Calu3 (cell line): Measurements from ENCODE around the gene CDPF1. TPM values are rescaled to one million over a fixed set of nuclear protein-coding genes. Genes with fewer than 3 reads are reported as not detected.
A peak's percentile ranks its signal among the peaks of the same experiment; 100 is the strongest.

ENCODE experiments used
- BruUV-seq: library from RNA; stranded (reverse); fragments of 400-500 nt; replicated peaks from 2 replicates; lab custom pipeline; 2021; lab: Mats Ljungman, UMichigan
- CTCF ChIA-PET: fragments of 300-600 bp; sonication (Branson Sonifier 250); formaldehyde crosslinking; loops from one replicate; lab custom pipeline; 2022; ENCODE audit warnings: antibody characterized with exemption; lab: Charles Lee
- DNase-seq: peaks from one replicate; pipeline ENCODE4 v3.0.0; 2022
- H3K27ac Mint-ChIP-seq: one replicate; pipeline ENCODE4 v1.8.0; 2022; ENCODE audit warnings: mixed read lengths; ENCODE audit not compliant: unreplicated experiment
- H3K27me3 Mint-ChIP-seq: one replicate; pipeline ENCODE4 v1.8.0; 2022; ENCODE audit warnings: mixed read lengths; ENCODE audit not compliant: unreplicated experiment
- H3K36me3 Mint-ChIP-seq: one replicate; pipeline ENCODE4 v1.8.0; 2022; ENCODE audit warnings: mild to moderate bottlenecking, moderate library complexity, mixed read lengths; ENCODE audit not compliant: insufficient read depth, unreplicated experiment
- H3K4me1 Mint-ChIP-seq: one replicate; pipeline ENCODE4 v1.8.0; 2022; ENCODE audit warnings: mild to moderate bottlenecking, low read depth, mixed read lengths; ENCODE audit not compliant: unreplicated experiment
- H3K4me3 Mint-ChIP-seq: one replicate; pipeline ENCODE4 v1.8.0; 2022; ENCODE audit warnings: mild to moderate bottlenecking, low read depth, moderate library complexity, mixed read lengths; ENCODE audit not compliant: unreplicated experiment
- H3K9me3 Mint-ChIP-seq: one replicate; pipeline ENCODE4 v1.8.0; 2022; ENCODE audit warnings: low read depth, mixed read lengths; ENCODE audit not compliant: unreplicated experiment
- intact Hi-C: fragments of 100-400 bp; cut with micrococcal nuclease; formaldehyde crosslinking; loops from one replicate; pipeline ENCODE4 v1.10.0; 2022; ENCODE audit not compliant: unreplicated experiment
- total RNA-seq: library from RNA; stranded (reverse); gene quantifications from 2 replicates; pipeline ENCODE4 v1.2.3, GENCODE V29; 2022
- TF ChIP-seq, protein P1 (sequence below): fragments of 200-600 bp; IDR thresholded peaks from one replicate; pipeline ENCODE4 v1.8.0; 2022; ENCODE audit warnings: antibody characterized with exemption; ENCODE audit not compliant: unreplicated experiment

Gene CDPF1
- total RNA-seq, 1 experiment from 2014 or later: 10.5 TPM

DNA sequence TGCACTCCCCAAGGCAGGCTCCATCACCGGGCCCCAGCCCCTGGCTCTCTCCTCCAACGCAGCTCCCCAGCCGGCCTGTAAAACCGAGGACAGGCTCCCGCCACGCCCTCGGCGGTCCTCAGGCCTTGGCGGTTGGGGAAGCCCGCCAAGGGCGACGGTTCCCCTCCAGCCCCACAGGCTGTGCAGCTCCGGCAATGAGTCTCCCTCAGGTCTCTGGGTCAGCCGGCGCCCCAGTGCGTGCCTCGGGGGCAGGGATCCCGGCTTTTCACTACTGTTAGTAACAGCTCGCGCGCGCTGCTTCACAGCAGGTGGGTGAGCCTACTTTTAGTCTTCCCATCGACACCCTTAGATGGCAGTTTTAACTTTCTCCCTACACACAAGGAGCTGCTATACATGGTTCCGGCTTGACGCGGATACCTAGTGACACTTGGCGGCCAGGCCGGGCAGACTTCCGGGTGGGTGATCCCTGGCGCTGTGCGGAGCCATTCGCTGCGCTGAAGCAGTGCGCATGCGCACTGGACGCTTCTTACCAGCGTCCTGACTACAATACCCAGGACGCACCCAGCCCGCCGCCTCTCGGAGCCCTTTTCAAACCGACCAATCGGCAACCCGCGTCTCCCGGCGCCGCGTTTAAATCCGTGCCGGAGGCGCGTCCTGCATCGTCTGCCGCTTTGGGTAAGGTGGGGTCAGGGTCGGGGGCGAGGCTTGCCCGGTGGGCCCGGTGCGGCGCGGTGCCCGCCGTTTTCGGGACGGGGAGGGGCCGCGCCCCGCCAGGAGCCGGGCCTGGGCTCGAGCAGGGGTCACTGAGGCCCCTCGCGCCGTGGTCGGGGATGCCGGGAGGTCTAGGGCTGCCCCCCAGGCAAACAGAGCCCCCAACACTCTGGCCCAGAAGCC is 46.4 kb upstream of the CDPF1 start, which contains the start of gene GTSE1:
Gene GTSE1 (plus strand): TSS at position 614 of the 894 bp plus-strand sequence. CDS start 531 bp downstream, outside the sequence.
- Mint-ChIP-seq H3K4me1 (peaks cover 27% of the 10 kb centered on the region), H3K27me3 (no peaks in the 10 kb centered on the region), H3K27ac (peak within 1 kb of the TSS; percentile 92), H3K36me3 (peaks cover 54% of the 10 kb centered on the region), H3K4me3 (peak within 1 kb of the TSS; percentile 98), H3K9me3 (peaks cover 3% of the 10 kb centered on the region)
- CTCF ChIA-PET: interaction anchor here (0.8 to 1.6 kb wide), 5 partner anchors 11 to 313 kb away, joined by 3 to 8 read pairs (median 4); no protein-coding TSS in a partner anchor
- DNase-seq: peak; percentile 96
- TF ChIP-seq, protein P1, sequence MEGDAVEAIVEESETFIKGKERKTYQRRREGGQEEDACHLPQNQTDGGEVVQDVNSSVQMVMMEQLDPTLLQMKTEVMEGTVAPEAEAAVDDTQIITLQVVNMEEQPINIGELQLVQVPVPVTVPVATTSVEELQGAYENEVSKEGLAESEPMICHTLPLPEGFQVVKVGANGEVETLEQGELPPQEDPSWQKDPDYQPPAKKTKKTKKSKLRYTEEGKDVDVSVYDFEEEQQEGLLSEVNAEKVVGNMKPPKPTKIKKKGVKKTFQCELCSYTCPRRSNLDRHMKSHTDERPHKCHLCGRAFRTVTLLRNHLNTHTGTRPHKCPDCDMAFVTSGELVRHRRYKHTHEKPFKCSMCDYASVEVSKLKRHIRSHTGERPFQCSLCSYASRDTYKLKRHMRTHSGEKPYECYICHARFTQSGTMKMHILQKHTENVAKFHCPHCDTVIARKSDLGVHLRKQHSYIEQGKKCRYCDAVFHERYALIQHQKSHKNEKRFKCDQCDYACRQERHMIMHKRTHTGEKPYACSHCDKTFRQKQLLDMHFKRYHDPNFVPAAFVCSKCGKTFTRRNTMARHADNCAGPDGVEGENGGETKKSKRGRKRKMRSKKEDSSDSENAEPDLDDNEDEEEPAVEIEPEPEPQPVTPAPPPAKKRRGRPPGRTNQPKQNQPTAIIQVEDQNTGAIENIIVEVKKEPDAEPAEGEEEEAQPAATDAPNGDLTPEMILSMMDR: no peak
- no TSS peak for BruUV-seq
- intact Hi-C loops: no loop called here

DNA sequence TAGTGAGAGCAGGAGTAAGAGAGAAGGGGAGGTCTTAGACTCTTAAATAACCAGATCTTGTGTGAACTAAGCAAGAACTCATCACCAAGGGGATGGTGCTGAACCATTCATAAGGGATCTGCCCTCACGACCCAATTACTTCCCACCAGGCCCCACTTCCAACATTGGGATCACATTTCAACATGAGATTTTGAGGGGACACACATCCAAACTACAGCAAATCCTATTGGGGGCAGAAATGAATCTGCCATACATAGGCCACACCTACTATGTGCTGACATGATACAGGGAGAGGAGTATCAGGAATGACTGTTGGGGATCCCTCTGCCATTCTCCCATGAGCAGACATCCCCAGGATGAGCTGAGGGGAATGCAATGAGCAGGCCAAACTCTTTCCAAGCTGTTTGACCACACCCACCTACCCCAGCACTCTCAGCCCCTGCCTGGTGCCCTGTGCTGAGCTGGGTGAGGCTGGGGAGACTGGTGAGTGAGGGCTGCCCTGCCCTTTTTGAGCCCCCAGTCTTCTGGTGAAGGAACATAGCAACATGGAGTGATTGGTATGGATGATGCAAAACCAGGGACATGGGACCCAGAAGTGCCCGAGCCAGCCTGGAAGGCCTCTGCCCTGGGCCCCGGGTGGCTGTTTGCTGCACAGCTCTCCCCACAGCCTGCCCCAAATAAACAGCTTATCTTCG is 45.3 kb upstream of the CDPF1 start:
- Mint-ChIP-seq H3K4me3 (peak overlapping the region; percentile 98), H3K36me3 (peaks cover 61% of the 10 kb centered on the region), H3K27ac (peak overlapping the region; percentile 92), H3K9me3 (peaks cover 3% of the 10 kb centered on the region), H3K27me3 (no peaks in the 10 kb centered on the region), H3K4me1 (peaks cover 27% of the 10 kb centered on the region)
- DNase-seq: no peak
- TF ChIP-seq, protein P1: no peak
- no TSS peak for BruUV-seq
- CTCF ChIA-PET: interaction anchor here (0.8 to 1.4 kb wide), 3 partner anchors 12 to 312 kb away, joined by 3 to 8 read pairs (median 4); no protein-coding TSS in a partner anchor
- intact Hi-C loops: no loop called here

DNA sequence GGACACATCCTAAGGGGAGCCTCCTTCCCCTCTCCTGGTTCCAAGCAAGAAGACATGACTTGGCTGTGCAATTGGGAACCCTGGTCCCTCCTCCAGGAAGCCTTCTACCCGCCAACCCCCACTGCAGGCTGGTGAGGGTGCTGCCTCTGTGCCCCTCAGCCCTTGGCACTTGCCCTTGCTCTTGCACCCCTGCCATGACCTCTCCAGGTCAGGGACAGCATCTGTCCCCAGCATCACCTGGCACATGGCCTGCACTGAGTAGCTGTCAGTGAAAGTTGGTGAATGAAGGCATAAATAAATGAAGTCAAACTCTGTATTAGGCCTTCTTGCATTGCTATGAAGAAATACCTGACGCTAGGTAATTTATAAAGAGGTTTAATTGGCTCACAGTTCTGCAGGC is 44.7 kb upstream of the CDPF1 start:
- peaks cover 27% of the 10 kb centered on the region for H3K4me1 Mint-ChIP-seq
- no peaks in the 10 kb centered on the region for H3K27me3 Mint-ChIP-seq
- no peak overlapping the region for H3K27ac Mint-ChIP-seq
- H3K36me3 Mint-ChIP-seq: peaks cover 60% of the 10 kb centered on the region
- H3K4me3 Mint-ChIP-seq: peak overlapping the region; percentile 98
- DNase-seq: no peak
- peaks cover 3% of the 10 kb centered on the region for H3K9me3 Mint-ChIP-seq
- BruUV-seq: no TSS peak
- CTCF ChIA-PET: no interaction called here
- TF ChIP-seq, protein P1: no peak
- intact Hi-C loops: no loop called here

DNA sequence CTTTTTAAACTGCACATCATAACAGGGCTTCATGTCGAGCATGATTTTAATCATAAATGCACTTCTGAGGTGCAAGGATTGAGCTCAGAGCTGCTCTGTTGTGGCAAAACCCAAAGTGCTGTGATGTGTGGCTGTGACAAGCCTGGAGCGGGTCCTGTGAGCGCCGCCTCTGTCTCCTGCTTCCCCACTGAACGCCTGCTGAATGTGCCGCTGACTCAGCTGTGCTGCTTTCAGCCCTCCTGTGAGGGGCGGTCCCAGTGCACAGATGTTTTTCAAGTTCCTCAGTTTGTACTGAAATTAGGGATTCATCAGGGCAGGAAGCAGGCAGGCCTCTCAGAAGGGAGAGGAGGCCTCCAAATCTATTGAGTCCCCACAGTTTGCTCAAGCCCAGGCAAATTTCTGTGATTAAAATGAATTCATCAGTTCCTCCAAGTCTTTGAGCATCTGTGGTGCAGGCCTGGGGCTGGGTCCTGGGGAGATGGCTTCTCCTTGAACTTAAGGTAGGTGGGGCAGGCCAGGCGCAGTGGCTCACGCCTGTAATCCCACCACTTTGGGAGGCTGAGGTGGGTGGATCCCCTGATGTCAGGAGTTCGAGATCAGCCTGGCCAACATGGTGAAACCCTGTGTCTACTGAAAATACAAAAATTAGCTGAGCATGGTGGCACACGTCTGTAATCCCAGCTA is 43.6 kb upstream of the CDPF1 start:
- CTCF ChIA-PET: no interaction called here
- Mint-ChIP-seq H3K27me3 (no peaks in the 10 kb centered on the region), H3K4me3 (no peak overlapping the region), H3K9me3 (peaks cover 3% of the 10 kb centered on the region), H3K36me3 (peaks cover 57% of the 10 kb centered on the region), H3K4me1 (peaks cover 16% of the 10 kb centered on the region), H3K27ac (no peak overlapping the region)
- no peak for DNase-seq
- TF ChIP-seq, protein P1: no peak
- intact Hi-C loops: no loop called here
- no TSS peak for BruUV-seq
